MCF 10A (cell line): ENCODE results near the gene LYL1. TPM values are rescaled to one million over a fixed set of nuclear protein-coding genes. Genes with fewer than 3 reads are reported as not detected.

Experiments used
- BruUV-seq: library from RNA; stranded (reverse); fragments of 400-500 nt; replicated peaks from 2 replicates; lab custom pipeline; 2021; lab: Mats Ljungman, UMichigan
- CTCF ChIA-PET: fragments of 300-600 bp; sonication (Branson Sonifier 250); formaldehyde crosslinking; extraction: SDS; loops from one replicate; lab custom pipeline; 2021; ENCODE audit warnings: antibody characterized with exemption, inconsistent platforms; lab: Yijun Ruan, JAX
- POLR2A ChIA-PET: fragments of 300-600, 350-650 bp; sonication (Branson Sonifier 250); formaldehyde crosslinking; extraction: SDS; loops from one replicate; lab custom pipeline; 2020; ENCODE audit warnings: antibody characterized with exemption, inconsistent platforms; lab: Yijun Ruan, JAX
- DNase-seq: peaks from one replicate; pipeline ENCODE4 v3.0.0-alpha.2; 2018; ENCODE audit not compliant: unreplicated experiment
- H3K27ac Mint-ChIP-seq: one replicate; pipeline ENCODE4 v1.8.0; 2022; ENCODE audit warnings: mild to moderate bottlenecking, low read depth, mixed read lengths; ENCODE audit not compliant: unreplicated experiment
- H3K27me3 Mint-ChIP-seq: one replicate; pipeline ENCODE4 v1.8.0; 2022; ENCODE audit warnings: mixed read lengths; ENCODE audit not compliant: insufficient read depth, unreplicated experiment
- H3K36me3 Mint-ChIP-seq: one replicate; pipeline ENCODE4 v1.8.0; 2022; ENCODE audit warnings: mild to moderate bottlenecking, moderate library complexity, mixed read lengths; ENCODE audit not compliant: insufficient read depth, unreplicated experiment
- H3K4me1 Mint-ChIP-seq: one replicate; pipeline ENCODE4 v1.8.0; 2022; ENCODE audit warnings: mixed read lengths; ENCODE audit not compliant: insufficient read depth, unreplicated experiment
- H3K4me3 Mint-ChIP-seq: one replicate; pipeline ENCODE4 v1.8.0; 2022; ENCODE audit warnings: mild to moderate bottlenecking, moderate library complexity, mixed read lengths; ENCODE audit not compliant: unreplicated experiment
- H3K9me3 Mint-ChIP-seq: one replicate; pipeline ENCODE4 v1.8.0; 2022; ENCODE audit warnings: mixed read lengths; ENCODE audit not compliant: unreplicated experiment
- intact Hi-C: fragments of 100-400 bp; cut with micrococcal nuclease; formaldehyde crosslinking; loops from 2 replicates; pipeline ENCODE4 v1.14.1; 2022
- total RNA-seq: library from RNA; stranded (reverse); gene quantifications from 2 replicates; pipeline ENCODE4 v1.2.3, GENCODE V29; 2022
- TF ChIP-seq, protein P1 (sequence below): fragments of 200-600 bp; IDR thresholded peaks from one replicate; pipeline ENCODE4 v1.8.0; 2022; ENCODE audit warnings: antibody characterized with exemption, mild to moderate bottlenecking; ENCODE audit not compliant: unreplicated experiment

The LYL1 gene
- total RNA-seq, 1 experiment from 2014 or later = not detected

- H3K4me1 Mint-ChIP-seq = peaks cover 30% of the 10 kb centered on the region
- intact Hi-C loops = loop anchor here (2.0 to 5.0 kb wide), 3 partner anchors 31 to 628 kb away; partner anchors contain the start of genes IER2 and STX10
- no peaks in the 10 kb centered on the region for H3K9me3 Mint-ChIP-seq
- POLR2A ChIA-PET = interaction anchor here (0.6 to 5.8 kb wide), 5 partner anchors 13 to 35 kb away, joined by 3 to 61 read pairs (median 6); partner anchors contain the start of genes IER2 and STX10
- H3K36me3 Mint-ChIP-seq = peaks cover 19% of the 10 kb centered on the region
- H3K27ac Mint-ChIP-seq = peak overlapping the region; percentile 86
- CTCF ChIA-PET = interaction anchor here (1.2 to 1.7 kb wide), 2 partner anchors 136 to 154 kb away, joined by 3 to 5 read pairs; no protein-coding TSS in a partner anchor
- H3K4me3 Mint-ChIP-seq = peak overlapping the region; percentile 74
- BruUV-seq = TSS peak; percentile 16
- TF ChIP-seq, protein P1, sequence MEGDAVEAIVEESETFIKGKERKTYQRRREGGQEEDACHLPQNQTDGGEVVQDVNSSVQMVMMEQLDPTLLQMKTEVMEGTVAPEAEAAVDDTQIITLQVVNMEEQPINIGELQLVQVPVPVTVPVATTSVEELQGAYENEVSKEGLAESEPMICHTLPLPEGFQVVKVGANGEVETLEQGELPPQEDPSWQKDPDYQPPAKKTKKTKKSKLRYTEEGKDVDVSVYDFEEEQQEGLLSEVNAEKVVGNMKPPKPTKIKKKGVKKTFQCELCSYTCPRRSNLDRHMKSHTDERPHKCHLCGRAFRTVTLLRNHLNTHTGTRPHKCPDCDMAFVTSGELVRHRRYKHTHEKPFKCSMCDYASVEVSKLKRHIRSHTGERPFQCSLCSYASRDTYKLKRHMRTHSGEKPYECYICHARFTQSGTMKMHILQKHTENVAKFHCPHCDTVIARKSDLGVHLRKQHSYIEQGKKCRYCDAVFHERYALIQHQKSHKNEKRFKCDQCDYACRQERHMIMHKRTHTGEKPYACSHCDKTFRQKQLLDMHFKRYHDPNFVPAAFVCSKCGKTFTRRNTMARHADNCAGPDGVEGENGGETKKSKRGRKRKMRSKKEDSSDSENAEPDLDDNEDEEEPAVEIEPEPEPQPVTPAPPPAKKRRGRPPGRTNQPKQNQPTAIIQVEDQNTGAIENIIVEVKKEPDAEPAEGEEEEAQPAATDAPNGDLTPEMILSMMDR = no peak
- no peaks in the 10 kb centered on the region for H3K27me3 Mint-ChIP-seq
- no peak for DNase-seq
These were observed 17.0 kb upstream of the LYL1 start for GRCh38 chr19:13119627-13120026.

- peaks cover 17% of the 10 kb centered on the region for H3K36me3 Mint-ChIP-seq
- peak overlapping the region; percentile 86 for H3K27ac Mint-ChIP-seq
- POLR2A ChIA-PET = interaction anchor here (0.5 to 5.8 kb wide), 13 partner anchors 25 to 330 kb away, joined by 3 to 61 read pairs (median 6); partner anchors contain the start of genes IER2 and STX10
- H3K27me3 Mint-ChIP-seq = no peaks in the 10 kb centered on the region
- no peaks in the 10 kb centered on the region for H3K9me3 Mint-ChIP-seq
- peak; percentile 55 for DNase-seq
- TF ChIP-seq, protein P1 = no peak
- peak overlapping the region; percentile 74 for H3K4me3 Mint-ChIP-seq
- H3K4me1 Mint-ChIP-seq = peaks cover 30% of the 10 kb centered on the region
- no TSS peak for BruUV-seq
- intact Hi-C loops = loop anchor here (2.0 to 5.0 kb wide), 3 partner anchors 32 to 629 kb away; partner anchors contain the start of genes IER2 and STX10
- CTCF ChIA-PET = interaction anchor here (0.8 to 1.2 kb wide), 3 partner anchors 10 to 135 kb away, joined by 3 read pairs; no protein-coding TSS in a partner anchor
These were observed 16.0 kb upstream of the LYL1 start for GRCh38 chr19:13118424-13119193.

GRCh38 chr19:13117772-13118423 is 15.2 kb upstream of the LYL1 start, which contains the start of gene NACC1:
Gene NACC1, plus strand, starts transcription at chr19:13118264. Its CDS starts 16,944 bp downstream, at chr19:13135208.
- CTCF ChIA-PET = interaction anchor here (0.5 to 0.9 kb wide), 3 partner anchors 11 to 147 kb away, joined by 3 read pairs; no protein-coding TSS in a partner anchor
- peak within 1 kb of the TSS; percentile 98 for H3K4me3 Mint-ChIP-seq
- intact Hi-C loops = loop anchor here (2.0 to 5.0 kb wide), 3 partner anchors 33 to 629 kb away; partner anchors contain the start of genes IER2 and STX10
- POLR2A ChIA-PET = interaction anchor here (0.5 to 5.8 kb wide), 16 partner anchors 19 to 613 kb away, joined by 3 to 61 read pairs (median 4); partner anchors contain the start of genes IER2 and STX10
- peak within 1 kb of the TSS; percentile 98 for H3K27ac Mint-ChIP-seq
- peaks cover 17% of the 10 kb centered on the region for H3K36me3 Mint-ChIP-seq
- TF ChIP-seq, protein P1 = no peak
- DNase-seq = peak; percentile 90
- BruUV-seq = no TSS peak
- no peaks in the 10 kb centered on the region for H3K9me3 Mint-ChIP-seq
- peaks cover 30% of the 10 kb centered on the region for H3K4me1 Mint-ChIP-seq
- H3K27me3 Mint-ChIP-seq = no peaks in the 10 kb centered on the region
